HEK293 (cell line): ENCODE results near the gene APOL1.

Experiments used
- CTCF ChIA-PET: fragments of 350-600 bp; formaldehyde crosslinking; extraction: SDS; loops from one replicate; lab custom pipeline; 2021; ENCODE audit warnings: antibody characterized with exemption; lab: Yijun Ruan, JAX
- POLR2A ChIA-PET: fragments of 300-600 bp; formaldehyde crosslinking; extraction: SDS; loops from one replicate; lab custom pipeline; 2020; ENCODE audit warnings: antibody characterized with exemption, inconsistent platforms; lab: Yijun Ruan, JAX
- H3K27ac ChIP-seq: fragments of 200-500 bp; sonication (Bioruptor generic); 2 replicates; pipeline ENCODE4 v1.5.1; 2014; ENCODE audit warnings: low read depth, low read length, control low read depth, inconsistent platforms; ENCODE audit errors: extremely low read depth
- H3K36me3 ChIP-seq, 2 experiments: fragments of 200-500 bp in 1 of 2; sonication (Bioruptor generic) in 1 of 2; 1 replicate in 1 of 2; 2 replicates in 1 of 2; pipeline ENCODE4 v1.5.1; 2014 to 2017; ENCODE audit warnings: inconsistent platforms in 2 of 2, low read length in 2 of 2; ENCODE audit not compliant: control insufficient read depth in 2 of 2, insufficient read depth in 1 of 2
- H3K4me1 ChIP-seq: fragments of 200-500 bp; sonication (Bioruptor generic); 2 replicates; pipeline ENCODE4 v1.5.1; 2014; ENCODE audit warnings: mild to moderate bottlenecking, low read length, inconsistent platforms; ENCODE audit not compliant: control insufficient read depth, insufficient read depth
- H3K4me3 ChIP-seq: 2 replicates; pipeline ENCODE4 v1.5.1; 2011; ENCODE audit warnings: low read depth, mild to moderate bottlenecking, control low read depth, low read length, moderate library complexity
- H3K9me3 ChIP-seq: fragments of 200-500 bp; sonication (Bioruptor generic); 2 replicates; pipeline ENCODE4 v1.5.1; 2014; ENCODE audit warnings: low read depth, low read length, inconsistent platforms; ENCODE audit not compliant: control insufficient read depth, insufficient read depth
- OVOL3 ChIP-seq: fragments of 450-650 bp; formaldehyde crosslinking; IDR thresholded peaks from 2 replicates; pipeline ENCODE4 v1.5.1; 2016; ENCODE audit warnings: missing biosample characterization, missing genetic modification characterization
- PATZ1 ChIP-seq: fragments of 450-650 bp; formaldehyde crosslinking; IDR thresholded peaks from 2 replicates; pipeline ENCODE4 v1.5.1; 2016; ENCODE audit warnings: missing biosample characterization, missing genetic modification characterization
- PRDM1 ChIP-seq: fragments of 450-650 bp; formaldehyde crosslinking; IDR thresholded peaks from 2 replicates; pipeline ENCODE4; 2016; ENCODE audit warnings: missing biosample characterization, missing genetic modification characterization
- SCRT2 ChIP-seq: fragments of 450-650 bp; formaldehyde crosslinking; IDR thresholded peaks from 2 replicates; pipeline ENCODE4 v1.5.1; 2016; ENCODE audit warnings: missing biosample characterization, missing genetic modification characterization
- TCF7L2 ChIP-seq: IDR thresholded peaks from 2 replicates; pipeline ENCODE4 v1.6.1; 2011; ENCODE audit warnings: low read depth, mild to moderate bottlenecking, inconsistent platforms, low read length, moderate library complexity, borderline replicate concordance
- YY2 ChIP-seq: fragments of 450-650 bp; formaldehyde crosslinking; IDR thresholded peaks from 2 replicates; pipeline ENCODE4 v1.5.1; 2016; ENCODE audit warnings: missing biosample characterization, missing genetic modification characterization
- ZNF16 ChIP-seq: fragments of 450-650 bp; formaldehyde crosslinking; IDR thresholded peaks from 2 replicates; pipeline ENCODE4 v1.5.1; 2016; ENCODE audit warnings: low read depth, missing biosample characterization, missing genetic modification characterization
- ZNF48 ChIP-seq: fragments of 450-650 bp; formaldehyde crosslinking; IDR thresholded peaks from 2 replicates; pipeline ENCODE4 v1.5.1; 2016; ENCODE audit warnings: missing biosample characterization, missing genetic modification characterization
- ZNF530 ChIP-seq: fragments of 450-650 bp; formaldehyde crosslinking; IDR thresholded peaks from 2 replicates; pipeline ENCODE4 v1.5.1; 2016; ENCODE audit warnings: low read depth, missing biosample characterization, missing genetic modification characterization
- ZNF571 ChIP-seq: fragments of 450-650 bp; formaldehyde crosslinking; IDR thresholded peaks from 2 replicates; pipeline ENCODE4 v1.5.0; 2017; ENCODE audit warnings: missing biosample characterization, missing genetic modification characterization
- ZNF654 ChIP-seq: fragments of 450-650 bp; formaldehyde crosslinking; IDR thresholded peaks from 2 replicates; pipeline ENCODE4 v1.5.1; 2016; ENCODE audit warnings: low read depth, missing biosample characterization, missing genetic modification characterization
- ZNF747 ChIP-seq: fragments of 450-650 bp; formaldehyde crosslinking; IDR thresholded peaks from 2 replicates; pipeline ENCODE4 v1.5.1; 2016; ENCODE audit warnings: missing biosample characterization, missing genetic modification characterization
- ZSCAN23 ChIP-seq: fragments of 450-650 bp; formaldehyde crosslinking; IDR thresholded peaks from 2 replicates; pipeline ENCODE4 v1.5.1; 2016; ENCODE audit warnings: missing biosample characterization, missing genetic modification characterization
- TF ChIP-seq, protein P1 (sequence below): fragments of 450-650 bp; formaldehyde crosslinking; IDR thresholded peaks from 2 replicates; pipeline ENCODE4 v1.5.1; 2016; ENCODE audit warnings: missing biosample characterization, missing genetic modification characterization
- TF ChIP-seq, protein P2 (sequence below): sonication (generic); formaldehyde crosslinking; IDR thresholded peaks from 2 replicates; pipeline ENCODE4 v1.8.1; 2022; ENCODE audit warnings: mild to moderate bottlenecking, moderate library complexity, missing genetic modification reagents
- TF ChIP-seq, protein P3 (sequence below): fragments of 450-650 bp; formaldehyde crosslinking; IDR thresholded peaks from 2 replicates; pipeline ENCODE4 v1.5.1; 2016; ENCODE audit warnings: missing biosample characterization, missing genetic modification characterization
- TF ChIP-seq, protein P4 (sequence below): fragments of 450-650 bp; formaldehyde crosslinking; optimal IDR thresholded peaks from 2 replicates; pipeline ENCODE3; 2016; ENCODE audit warnings: missing biosample characterization, mild to moderate bottlenecking, missing genetic modification characterization

Gene APOL1

DNA sequence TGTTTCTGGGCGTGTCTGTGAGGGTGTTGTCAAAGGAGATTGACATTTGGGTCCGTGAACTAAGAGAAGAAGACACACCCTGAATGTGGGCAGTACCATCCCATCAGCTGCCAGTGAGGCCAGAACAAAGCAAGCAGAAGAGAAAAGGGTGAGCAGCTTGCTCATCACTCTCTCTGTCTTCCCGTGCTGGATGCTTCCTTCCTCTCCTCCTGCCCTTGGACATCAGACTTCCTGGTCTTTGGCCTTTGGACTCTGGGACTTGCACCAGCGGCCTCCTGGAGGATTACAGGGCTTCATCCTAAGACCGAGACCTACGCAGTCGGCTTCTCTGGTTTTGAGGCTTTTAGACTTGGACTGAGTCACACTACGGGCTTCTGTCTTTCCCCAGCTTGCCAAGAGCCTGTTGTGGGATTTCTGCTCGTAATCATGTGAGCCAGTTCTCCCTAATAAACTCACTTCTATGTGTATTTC is 32.4 kb upstream of the APOL1 start:
- TF ChIP-seq ZNF16 (tag by site-specific recombination): no peak
- TF ChIP-seq, protein P1, sequence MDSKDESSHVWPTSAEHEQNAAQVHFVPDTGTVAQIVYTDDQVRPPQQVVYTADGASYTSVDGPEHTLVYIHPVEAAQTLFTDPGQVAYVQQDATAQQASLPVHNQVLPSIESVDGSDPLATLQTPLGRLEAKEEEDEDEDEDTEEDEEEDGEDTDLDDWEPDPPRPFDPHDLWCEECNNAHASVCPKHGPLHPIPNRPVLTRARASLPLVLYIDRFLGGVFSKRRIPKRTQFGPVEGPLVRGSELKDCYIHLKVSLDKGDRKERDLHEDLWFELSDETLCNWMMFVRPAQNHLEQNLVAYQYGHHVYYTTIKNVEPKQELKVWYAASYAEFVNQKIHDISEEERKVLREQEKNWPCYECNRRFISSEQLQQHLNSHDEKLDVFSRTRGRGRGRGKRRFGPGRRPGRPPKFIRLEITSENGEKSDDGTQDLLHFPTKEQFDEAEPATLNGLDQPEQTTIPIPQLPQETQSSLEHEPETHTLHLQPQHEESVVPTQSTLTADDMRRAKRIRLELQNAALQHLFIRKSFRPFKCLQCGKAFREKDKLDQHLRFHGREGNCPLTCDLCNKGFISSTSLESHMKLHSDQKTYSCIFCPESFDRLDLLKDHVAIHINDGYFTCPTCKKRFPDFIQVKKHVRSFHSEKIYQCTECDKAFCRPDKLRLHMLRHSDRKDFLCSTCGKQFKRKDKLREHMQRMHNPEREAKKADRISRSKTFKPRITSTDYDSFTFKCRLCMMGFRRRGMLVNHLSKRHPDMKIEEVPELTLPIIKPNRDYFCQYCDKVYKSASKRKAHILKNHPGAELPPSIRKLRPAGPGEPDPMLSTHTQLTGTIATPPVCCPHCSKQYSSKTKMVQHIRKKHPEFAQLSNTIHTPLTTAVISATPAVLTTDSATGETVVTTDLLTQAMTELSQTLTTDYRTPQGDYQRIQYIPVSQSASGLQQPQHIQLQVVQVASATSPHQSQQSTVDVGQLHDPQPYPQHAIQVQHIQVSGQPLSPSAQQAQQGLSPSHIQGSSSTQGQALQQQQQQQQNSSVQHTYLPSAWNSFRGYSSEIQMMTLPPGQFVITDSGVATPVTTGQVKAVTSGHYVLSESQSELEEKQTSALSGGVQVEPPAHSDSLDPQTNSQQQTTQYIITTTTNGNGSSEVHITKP (tag by site-specific recombination): peak; percentile 89
- H3K4me3 ChIP-seq: no peak overlapping the region
- ChIA-PET POLR2A (interaction anchor here (1.4 kb wide), 1 partner anchor 15 kb away, joined by 3 read pairs; no protein-coding TSS in a partner anchor), CTCF (interaction anchor here (0.5 to 5.0 kb wide), 8 partner anchors 9 to 592 kb away, joined by 3 to 30 read pairs (median 5); no protein-coding TSS in a partner anchor)
- no peaks in the 10 kb centered on the region for H3K9me3 ChIP-seq
- H3K27ac ChIP-seq: no peak overlapping the region
- H3K36me3 ChIP-seq: no peaks in the 10 kb centered on the region
- no peaks in the 10 kb centered on the region for H3K4me1 ChIP-seq

DNA sequence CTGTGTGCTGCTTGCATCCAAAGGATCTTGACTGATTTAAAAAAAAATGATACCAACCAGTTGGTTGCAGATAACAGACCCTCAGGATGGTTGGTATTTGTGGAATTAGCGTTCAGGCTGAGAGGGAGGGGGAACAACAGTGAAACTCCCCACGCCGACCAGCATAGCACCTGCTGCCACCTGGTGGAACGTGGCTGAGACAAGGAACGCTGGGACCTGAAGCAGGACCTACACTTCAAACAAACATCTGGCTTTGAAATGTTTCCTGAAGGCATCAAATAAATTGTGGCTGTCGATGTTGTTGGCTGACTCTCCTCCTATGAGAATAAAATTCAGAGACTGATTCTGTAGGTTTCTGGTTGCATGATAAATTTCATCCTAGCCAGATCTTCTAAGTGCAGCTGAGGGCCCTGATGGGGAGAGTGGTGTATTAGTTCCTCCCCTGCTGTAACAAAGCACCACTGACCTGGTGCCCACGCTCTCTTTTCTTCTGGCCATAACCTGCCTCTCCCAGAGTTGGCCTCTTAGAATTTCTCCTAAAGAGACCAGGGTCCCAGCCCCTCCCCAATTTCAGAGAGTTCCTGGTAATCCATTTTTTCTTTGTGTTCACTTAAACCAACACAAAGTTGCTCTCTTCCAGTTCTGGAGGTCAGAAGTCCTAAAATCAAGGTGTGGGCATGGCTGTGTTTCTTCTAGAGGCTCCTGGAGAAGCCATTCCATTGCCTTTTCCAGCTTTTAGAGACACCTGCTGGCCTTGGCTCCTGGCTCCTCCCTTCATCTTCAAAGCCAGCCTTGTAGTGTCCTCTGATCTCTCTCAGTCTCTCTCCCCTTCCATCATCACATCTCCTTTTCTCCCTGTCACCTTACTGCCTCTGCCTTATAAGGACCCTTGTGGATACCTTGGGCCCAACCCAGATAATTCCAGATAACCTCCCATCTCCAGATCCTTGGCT is 30.9 kb upstream of the APOL1 start:
- H3K27ac ChIP-seq: no peak overlapping the region
- no peak overlapping the region for H3K4me3 ChIP-seq
- H3K36me3 ChIP-seq: no peaks in the 10 kb centered on the region
- H3K9me3 ChIP-seq: no peaks in the 10 kb centered on the region
- ChIA-PET POLR2A (no interaction called here), CTCF (interaction anchor here (0.6 to 5.0 kb wide), 11 partner anchors 13 to 264 kb away, joined by 3 to 30 read pairs (median 3); partner anchors contain the start of gene APOL2)
- H3K4me1 ChIP-seq: no peaks in the 10 kb centered on the region
- TF ChIP-seq, protein P1 (tag by site-specific recombination): 0 out of 2 replicates have a peak, but pooled peaks have one; percentile 42
- TF ChIP-seq ZNF571 (tag by site-specific recombination) (no peak), ZNF48 (tag by site-specific recombination) (no peak), PATZ1 (peak; percentile 32; the same call in 1 of the 2 replicates), ZNF654 (tag by site-specific recombination) (peak; percentile 54), ZSCAN23 (tag by site-specific recombination) (no peak), SCRT2 (tag by site-specific recombination) (peak; percentile 41; the same call in 1 of the 2 replicates), ZNF747 (tag by site-specific recombination) (no peak), YY2 (no peak), TCF7L2 (no peak), ZNF530 (no peak), PRDM1 (tag by site-specific recombination) (no peak), OVOL3 (tag by site-specific recombination) (no peak)
- TF ChIP-seq, protein P2, sequence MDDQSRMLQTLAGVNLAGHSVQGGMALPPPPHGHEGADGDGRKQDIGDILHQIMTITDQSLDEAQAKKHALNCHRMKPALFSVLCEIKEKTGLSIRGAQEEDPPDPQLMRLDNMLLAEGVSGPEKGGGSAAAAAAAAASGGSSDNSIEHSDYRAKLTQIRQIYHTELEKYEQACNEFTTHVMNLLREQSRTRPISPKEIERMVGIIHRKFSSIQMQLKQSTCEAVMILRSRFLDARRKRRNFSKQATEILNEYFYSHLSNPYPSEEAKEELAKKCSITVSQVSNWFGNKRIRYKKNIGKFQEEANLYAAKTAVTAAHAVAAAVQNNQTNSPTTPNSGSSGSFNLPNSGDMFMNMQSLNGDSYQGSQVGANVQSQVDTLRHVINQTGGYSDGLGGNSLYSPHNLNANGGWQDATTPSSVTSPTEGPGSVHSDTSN (CRISPR knock-in tag): no peak
- TF ChIP-seq, protein P3, sequence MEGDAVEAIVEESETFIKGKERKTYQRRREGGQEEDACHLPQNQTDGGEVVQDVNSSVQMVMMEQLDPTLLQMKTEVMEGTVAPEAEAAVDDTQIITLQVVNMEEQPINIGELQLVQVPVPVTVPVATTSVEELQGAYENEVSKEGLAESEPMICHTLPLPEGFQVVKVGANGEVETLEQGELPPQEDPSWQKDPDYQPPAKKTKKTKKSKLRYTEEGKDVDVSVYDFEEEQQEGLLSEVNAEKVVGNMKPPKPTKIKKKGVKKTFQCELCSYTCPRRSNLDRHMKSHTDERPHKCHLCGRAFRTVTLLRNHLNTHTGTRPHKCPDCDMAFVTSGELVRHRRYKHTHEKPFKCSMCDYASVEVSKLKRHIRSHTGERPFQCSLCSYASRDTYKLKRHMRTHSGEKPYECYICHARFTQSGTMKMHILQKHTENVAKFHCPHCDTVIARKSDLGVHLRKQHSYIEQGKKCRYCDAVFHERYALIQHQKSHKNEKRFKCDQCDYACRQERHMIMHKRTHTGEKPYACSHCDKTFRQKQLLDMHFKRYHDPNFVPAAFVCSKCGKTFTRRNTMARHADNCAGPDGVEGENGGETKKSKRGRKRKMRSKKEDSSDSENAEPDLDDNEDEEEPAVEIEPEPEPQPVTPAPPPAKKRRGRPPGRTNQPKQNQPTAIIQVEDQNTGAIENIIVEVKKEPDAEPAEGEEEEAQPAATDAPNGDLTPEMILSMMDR (tag by site-specific recombination): peak; percentile 82
- TF ChIP-seq, protein P4, sequence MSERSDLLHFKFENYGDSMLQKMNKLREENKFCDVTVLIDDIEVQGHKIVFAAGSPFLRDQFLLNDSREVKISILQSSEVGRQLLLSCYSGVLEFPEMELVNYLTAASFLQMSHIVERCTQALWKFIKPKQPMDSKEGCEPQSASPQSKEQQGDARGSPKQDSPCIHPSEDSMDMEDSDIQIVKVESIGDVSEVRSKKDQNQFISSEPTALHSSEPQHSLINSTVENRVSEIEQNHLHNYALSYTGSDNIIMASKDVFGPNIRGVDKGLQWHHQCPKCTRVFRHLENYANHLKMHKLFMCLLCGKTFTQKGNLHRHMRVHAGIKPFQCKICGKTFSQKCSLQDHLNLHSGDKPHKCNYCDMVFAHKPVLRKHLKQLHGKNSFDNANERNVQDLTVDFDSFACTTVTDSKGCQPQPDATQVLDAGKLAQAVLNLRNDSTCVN (tag by site-specific recombination): no peak
